Melanocyte of skin (primary cell): ENCODE data around the gene FRMPD3. TPM values are rescaled to one million over a fixed set of nuclear protein-coding genes. Genes with fewer than 3 reads are reported as not detected.

Experiments used
- total RNA-seq, 2 donors: library from RNA; depleted of rRNA; stranded (reverse); fragments of >200 nt; gene quantifications; 2 replicates each; pipeline ENCODE4 v1.2.3, GENCODE V29; 2012

FRMPD3 gene
- total RNA-seq: under 1 TPM in 1 of 2 donors, not detected in 1; under 0.01 TPM

GRCh38 chrX:107448998-107449835, at the start of gene FRMPD3:
FRMPD3 (plus strand) TSS chrX:107449652; CDS start chrX:107526589, 76,937 bp downstream.

Other genes with a start within 250 kb of the FRMPD3 start
- 1 to 10 TPM in 1 of 2 donors, under 1 TPM in 1; 0.34 to 2.0 TPM for gene NUP62CL, start 243.2 kb upstream of the FRMPD3 start, total RNA-seq
- gene DNAAF6, start 243.0 kb upstream of the FRMPD3 start, total RNA-seq: not detected
- 10 to 100 TPM; 25.5 to 50.0 TPM for gene PRPS1, start 178.9 kb downstream of the FRMPD3 start, total RNA-seq